Aorta (tissue), 5 donors: ENCODE data around the gene FBN2. TPM values are rescaled to one million over a fixed set of nuclear protein-coding genes. Genes with fewer than 3 reads are reported as not detected.

Experiments used
- ATAC-seq: fragments of 200-7000 bp; cut with Tn5 transposase; one replicate; pipeline ENCODE4 v1.9.1; 2022; ENCODE audit warnings: moderate library complexity; ENCODE audit not compliant: low FRiP score
- DNase-seq, 2 donors: peaks; one replicate each; pipeline ENCODE4 v3.0.0-alpha.2; 2020
- H3K27ac ChIP-seq, 2 donors: one replicate each; pipeline ENCODE4 v1.5.1; 2013; ENCODE audit warnings: low read length in 2 of 2, mild to moderate bottlenecking in 2 of 2, moderate library complexity in 2 of 2, control low read depth in 1 of 2, inconsistent platforms in 1 of 2, low read depth in 1 of 2
- H3K27me3 ChIP-seq, 2 donors: one replicate each; pipeline ENCODE4 v1.6.1; 2013; ENCODE audit warnings: control low read depth in 1 of 2, low read length in 1 of 2, mild to moderate bottlenecking in 1 of 2, moderate library complexity in 1 of 2; ENCODE audit not compliant: insufficient read depth in 2 of 2, control insufficient read depth in 1 of 2
- H3K36me3 ChIP-seq, 2 donors: one replicate each; pipeline ENCODE4 v1.6.1; 2013; ENCODE audit warnings: control low read depth in 1 of 2, low read length in 1 of 2, mild to moderate bottlenecking in 1 of 2; ENCODE audit not compliant: insufficient read depth in 2 of 2, control insufficient read depth in 1 of 2
- H3K4me1 ChIP-seq, 2 donors: one replicate each; pipeline ENCODE4 v1.6.1; 2013; ENCODE audit warnings: low read length in 2 of 2, control low read depth in 1 of 2, mild to moderate bottlenecking in 1 of 2, moderate library complexity in 1 of 2; ENCODE audit not compliant: insufficient read depth in 2 of 2, control insufficient read depth in 1 of 2
- H3K4me3 ChIP-seq, 2 donors: one replicate each; pipeline ENCODE4 v1.5.1; 2013; ENCODE audit warnings: low read length in 2 of 2, control low read depth in 1 of 2, mild to moderate bottlenecking in 1 of 2
- H3K9me3 ChIP-seq: one replicate; pipeline ENCODE4 v1.6.1; 2013; ENCODE audit warnings: mild to moderate bottlenecking, low read length; ENCODE audit not compliant: control insufficient read depth
- WGBS, 2 donors: extraction: QIAGEN DNeasy Blood & Tissue Kit; methylation state at CpG; one replicate each; pipeline ENCODE4 v1.1.7; 2013; 5-methylcytosine and 5-hydroxymethylcytosine counted together
- intact Hi-C, 2 donors: fragments of 100-400 bp; cut with DNase I; formaldehyde crosslinking; loops; one replicate each; pipeline versions ENCODE4 v1.14.2 to v1.15.0; 2022
- polyA plus RNA-seq, 2 donors: library from polyadenylated mRNA; stranded (reverse); fragments of 200-250 nt; gene quantifications; one replicate each; pipeline ENCODE4 v1.2.3, GENCODE V29; 2013
- total RNA-seq, 2 donors: library from RNA; stranded (reverse); fragmentation: NEBNext Ultra II Directional; extraction: Animal tissue kit (Norgen Biotek cat#: 25700); gene quantifications; one replicate each; pipeline ENCODE4 v1.2.1, GENCODE V29; 2021
- donor health status: healthy with polysubstance abuse.
- donor health status: Bipolar disorder and iron deficiency.
- donor health status: DM: no; HTN: no; CAD: no.
- donor health status: DM: no; HTN: no; CAD: no.
- donor health status: DM: yes; HTN: yes; CAD: no.

The FBN2 gene
- total and polyA plus RNA-seq, 4 donors, result 0.25 to 1.5 (median 0.84) TPM; not detected in 1

GRCh38 chr5:128399111-128399510 lies 138.9 kb downstream of the FBN2 start:
- Histone ChIP-seq H3K9me3 (peaks cover 2% of the 10 kb centered on the region), H3K27ac (no peak overlapping the region), H3K36me3 (no peaks in the 10 kb centered on the region), H3K4me1 (no peaks in the 10 kb centered on the region), H3K4me3 (no peak overlapping the region), H3K27me3 (peaks cover 0 to 2% of the 10 kb centered on the region in 2 donors)
- WGBS, 2 donors, result 9 to 15% methylated on average over 1 of the region's 1 CpG
- ATAC-seq (no peak), DNase-seq (no peak)
- intact Hi-C loops, result no loop called here

GRCh38 chr5:128397876-128398275 lies 140.2 kb downstream of the FBN2 start:
- DNase-seq (no peak), ATAC-seq (no peak)
- Histone ChIP-seq H3K4me1 (no peaks in the 10 kb centered on the region), H3K36me3 (no peaks in the 10 kb centered on the region), H3K27me3 (peaks cover 0 to 2% of the 10 kb centered on the region in 2 donors), H3K4me3 (no peak overlapping the region), H3K9me3 (peaks cover 2% of the 10 kb centered on the region), H3K27ac (no peak overlapping the region)
- intact Hi-C loops, result no loop called here
- WGBS, 2 donors, result 93 to 96% methylated on average over 2 of the region's 2 CpGs

GRCh38 chr5:128395073-128395472 lies 143.0 kb downstream of the FBN2 start:
- intact Hi-C loops, result no loop called here
- H3K9me3 ChIP-seq, result peaks cover 2% of the 10 kb centered on the region
- no peak for ATAC-seq
- peaks cover 0 to 2% of the 10 kb centered on the region in 2 donors for H3K27me3 ChIP-seq
- H3K36me3 ChIP-seq, result no peaks in the 10 kb centered on the region
- H3K4me1 ChIP-seq, result no peaks in the 10 kb centered on the region
- no peak for DNase-seq
- WGBS, 2 donors, result 85 to 90% methylated on average over 8 of the region's 8 CpGs
- H3K4me3 ChIP-seq, result no peak overlapping the region
- H3K27ac ChIP-seq, result no peak overlapping the region

GRCh38 chr5:128384068-128384467 lies 154.0 kb downstream of the FBN2 start:
- no peaks in the 10 kb centered on the region for H3K9me3 ChIP-seq
- intact Hi-C loops, result no loop called here
- 85 to 90% methylated on average over 2 of the region's 2 CpGs for WGBS, 2 donors
- no peaks in the 10 kb centered on the region for H3K4me1 ChIP-seq
- H3K27ac ChIP-seq, result no peak overlapping the region
- ATAC-seq (no peak), DNase-seq (no peak)
- no peaks in the 10 kb centered on the region for H3K27me3 ChIP-seq
- no peak overlapping the region for H3K4me3 ChIP-seq
- no peaks in the 10 kb centered on the region for H3K36me3 ChIP-seq

GRCh38 chr5:128380337-128380736 lies 157.7 kb downstream of the FBN2 start:
- Histone ChIP-seq H3K27ac (no peak overlapping the region), H3K27me3 (no peaks in the 10 kb centered on the region), H3K36me3 (no peaks in the 10 kb centered on the region), H3K9me3 (no peaks in the 10 kb centered on the region), H3K4me1 (no peaks in the 10 kb centered on the region), H3K4me3 (no peak overlapping the region)
- ATAC-seq (no peak), DNase-seq (no peak)
- 66 to 73% methylated on average over 3 of the region's 3 CpGs for WGBS, 2 donors
- intact Hi-C loops, result no loop called here

GRCh38 chr5:128378632-128379031 lies 159.4 kb downstream of the FBN2 start:
- intact Hi-C loops, result no loop called here
- Histone ChIP-seq H3K36me3 (no peaks in the 10 kb centered on the region), H3K4me1 (no peaks in the 10 kb centered on the region), H3K4me3 (no peak overlapping the region), H3K27me3 (no peaks in the 10 kb centered on the region), H3K27ac (no peak overlapping the region), H3K9me3 (no peaks in the 10 kb centered on the region)
- no peak for DNase-seq
- WGBS, 2 donors, result 77 to 86% methylated on average over 1 of the region's 1 CpG
- no peak for ATAC-seq

GRCh38 chr5:128378196-128378595 lies 159.8 kb downstream of the FBN2 start:
- Histone ChIP-seq H3K36me3 (no peaks in the 10 kb centered on the region), H3K4me3 (no peak overlapping the region), H3K9me3 (no peaks in the 10 kb centered on the region), H3K4me1 (no peaks in the 10 kb centered on the region), H3K27ac (no peak overlapping the region), H3K27me3 (no peaks in the 10 kb centered on the region)
- ATAC-seq (no peak), DNase-seq (no peak)
- 81 to 87% methylated on average over 2 of the region's 2 CpGs for WGBS, 2 donors
- intact Hi-C loops, result no loop called here

- no peaks in the 10 kb centered on the region for H3K27me3 ChIP-seq
- ATAC-seq (no peak), DNase-seq (no peak)
- 70 to 81% methylated on average over 1 of the region's 1 CpG for WGBS, 2 donors
- no peak overlapping the region for H3K4me3 ChIP-seq
- H3K4me1 ChIP-seq, result no peaks in the 10 kb centered on the region
- no peaks in the 10 kb centered on the region for H3K36me3 ChIP-seq
- no peaks in the 10 kb centered on the region for H3K9me3 ChIP-seq
- intact Hi-C loops, result no loop called here
- H3K27ac ChIP-seq, result no peak overlapping the region
These were observed 161.5 kb downstream of the FBN2 start for GRCh38 chr5:128376577-128376976.

GRCh38 chr5:128366147-128366546 lies 171.9 kb downstream of the FBN2 start:
- ATAC-seq (no peak), DNase-seq (no peak)
- Histone ChIP-seq H3K27ac (no peak overlapping the region), H3K9me3 (no peaks in the 10 kb centered on the region), H3K4me3 (no peak overlapping the region), H3K4me1 (no peaks in the 10 kb centered on the region), H3K27me3 (no peaks in the 10 kb centered on the region), H3K36me3 (no peaks in the 10 kb centered on the region)
- intact Hi-C loops, result no loop called here
- WGBS, 2 donors, result 84 to 87% methylated on average over 3 of the region's 3 CpGs
